Measurements from ENCODE around the gene KCNQ1.
A peak's percentile ranks its signal among the peaks of the same experiment; 100 is the strongest.

KCNQ1 gene

DNA sequence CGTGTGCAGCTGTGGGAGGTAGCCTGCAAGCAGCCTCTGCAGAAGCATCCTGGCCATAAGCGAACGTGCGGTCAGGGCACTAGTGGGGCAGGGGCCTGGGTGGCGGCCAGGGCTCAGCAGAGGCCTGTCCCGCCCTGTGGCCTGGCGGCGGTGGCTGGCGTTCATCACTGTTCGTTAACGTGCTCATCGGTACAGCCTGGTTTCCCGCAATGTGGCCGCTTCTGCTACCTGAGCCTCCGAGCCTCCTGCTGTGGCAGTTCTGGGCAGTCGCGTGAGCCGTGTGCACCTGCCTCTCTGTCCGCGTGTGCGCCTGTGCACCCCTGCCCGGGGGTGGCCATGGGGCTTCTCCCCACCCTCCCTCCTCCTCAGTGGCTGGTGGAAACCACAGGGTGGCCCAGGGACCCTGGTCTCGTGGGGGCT is 137.1 kb downstream of the KCNQ1 start:
- peak; percentile 12 for DNase-seq

- no peak for DNase-seq
Measured at GRCh38 chr11:2582351-2582945, 137.6 kb downstream of the KCNQ1 start.

- peak; percentile 29 for DNase-seq
Measured at GRCh38 chr11:2582946-2583604, 138.3 kb downstream of the KCNQ1 start.

- DNase-seq = no peak
Measured at GRCh38 chr11:2583605-2583958, 138.8 kb downstream of the KCNQ1 start.

DNA sequence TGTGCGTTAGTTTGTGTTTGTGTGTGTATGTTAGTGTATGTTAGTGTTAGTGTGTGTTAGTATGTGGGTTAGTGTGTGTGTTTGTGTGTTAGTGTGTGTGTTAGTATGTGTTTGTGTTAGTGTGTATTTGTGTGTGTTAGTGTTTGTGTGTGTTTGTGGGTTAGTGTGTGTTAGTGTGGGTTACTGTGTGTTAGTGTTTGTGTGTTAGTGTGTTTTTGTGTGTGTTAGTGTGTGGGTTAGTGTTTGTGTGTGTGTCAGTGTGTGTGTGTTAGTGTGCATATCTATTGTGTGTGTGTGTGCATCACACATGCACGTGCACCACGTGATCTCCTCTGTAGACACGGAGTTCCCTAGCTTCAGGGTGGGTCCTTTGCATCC is 139.6 kb downstream of the KCNQ1 start:
- no peak for DNase-seq

GRCh38 chr11:2584812-2585565 is 140.2 kb downstream of the KCNQ1 start:
- peak; percentile 12 for DNase-seq

GRCh38 chr11:2585566-2586086 is 140.8 kb downstream of the KCNQ1 start:
- peak; percentile 14 for DNase-seq

DNA sequence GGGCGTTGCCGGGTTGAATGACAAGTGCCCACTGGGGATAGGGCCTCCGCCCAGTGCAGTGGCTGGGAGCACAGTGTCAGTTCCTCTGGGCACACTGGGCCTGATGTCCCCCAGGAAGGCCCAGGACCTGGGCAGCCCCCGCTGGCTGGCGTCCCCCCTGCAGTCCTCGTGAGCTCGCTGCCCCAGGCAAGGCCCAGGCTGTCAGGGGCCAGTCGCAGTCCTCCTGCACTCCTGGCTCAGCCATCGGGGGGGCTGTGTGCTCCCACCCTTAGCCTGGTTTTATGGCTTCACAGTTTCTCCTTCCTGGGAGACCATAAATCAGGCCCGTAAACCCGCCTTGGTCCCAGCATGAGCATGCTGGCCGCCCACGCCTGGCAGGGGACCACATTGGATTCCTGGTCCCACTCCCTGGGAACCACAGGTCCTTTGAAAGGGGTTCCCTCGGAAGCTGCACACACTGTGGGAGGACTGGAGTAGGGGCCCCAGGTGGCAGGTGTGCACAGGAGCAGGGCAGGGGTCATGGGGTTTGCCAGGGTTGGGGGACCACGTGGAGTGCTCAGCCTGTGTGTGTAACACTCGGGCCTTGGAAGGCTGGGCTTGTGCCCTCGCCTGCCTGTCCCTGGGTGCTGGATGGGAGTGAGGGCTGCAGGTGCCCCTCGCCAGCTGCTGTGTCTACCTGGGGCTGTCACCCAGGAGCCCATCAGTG is 141.4 kb downstream of the KCNQ1 start:
- peak; percentile 9 for DNase-seq

DNA sequence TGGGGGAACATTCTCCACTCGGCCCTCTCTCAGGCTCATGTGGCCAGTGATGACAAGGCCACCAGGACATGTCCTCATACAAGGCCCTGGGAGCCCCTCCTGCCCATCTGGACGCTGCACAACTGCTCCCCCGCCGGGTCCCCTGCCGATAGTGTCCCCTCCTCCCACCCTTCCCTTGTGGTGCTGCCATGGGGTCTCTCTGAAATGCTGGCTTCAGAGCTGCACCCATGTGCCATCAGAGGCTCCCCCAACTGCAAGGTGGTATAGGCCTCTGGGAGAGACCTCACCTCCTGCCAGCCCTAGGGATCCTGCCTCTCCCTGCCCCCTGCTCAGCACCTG is 142.0 kb downstream of the KCNQ1 start:
- peak; percentile 12 for DNase-seq

- DNase-seq = peak; percentile 17
Measured at GRCh38 chr11:2587132-2587930, 142.5 kb downstream of the KCNQ1 start.

DNA sequence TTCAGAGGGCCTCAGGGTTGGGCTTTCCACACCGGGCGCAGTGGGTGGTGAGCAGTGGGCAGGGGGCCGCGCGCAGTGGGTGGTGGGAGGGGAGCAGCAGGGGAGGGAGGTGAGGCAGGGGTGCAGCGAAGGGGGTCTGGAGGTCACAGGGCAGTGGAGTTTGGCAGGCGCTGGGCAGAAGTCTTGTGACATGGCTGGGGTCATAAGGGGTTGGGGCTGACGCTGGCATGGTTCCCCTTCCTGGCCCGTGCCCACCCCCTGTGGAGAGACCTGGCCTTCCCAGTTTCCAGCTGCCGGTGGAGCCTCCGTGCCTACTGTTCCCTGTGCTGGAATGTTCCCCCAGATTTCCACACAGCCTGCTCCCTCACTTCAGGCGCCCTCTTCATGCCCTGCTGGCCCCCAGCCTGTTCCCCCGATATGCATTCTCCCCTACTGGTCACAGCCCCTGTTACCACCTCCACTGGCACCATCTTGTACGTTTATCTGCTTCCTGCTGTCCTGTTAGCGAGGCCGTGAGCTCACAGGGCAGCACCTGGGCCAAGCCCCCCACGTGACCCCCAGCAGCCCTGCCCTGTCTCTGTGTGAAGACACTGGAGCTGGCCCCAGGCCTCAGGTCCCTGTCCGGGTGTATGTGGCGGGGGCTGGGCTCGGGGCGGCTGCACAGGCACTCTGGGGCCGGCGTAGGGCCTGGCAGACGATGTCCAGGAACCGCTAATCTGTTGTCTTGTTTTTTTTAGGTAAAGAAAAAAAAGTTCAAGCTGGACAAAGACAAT is 143.4 kb downstream of the KCNQ1 start:
- DNase-seq = peak; percentile 14

DNA sequence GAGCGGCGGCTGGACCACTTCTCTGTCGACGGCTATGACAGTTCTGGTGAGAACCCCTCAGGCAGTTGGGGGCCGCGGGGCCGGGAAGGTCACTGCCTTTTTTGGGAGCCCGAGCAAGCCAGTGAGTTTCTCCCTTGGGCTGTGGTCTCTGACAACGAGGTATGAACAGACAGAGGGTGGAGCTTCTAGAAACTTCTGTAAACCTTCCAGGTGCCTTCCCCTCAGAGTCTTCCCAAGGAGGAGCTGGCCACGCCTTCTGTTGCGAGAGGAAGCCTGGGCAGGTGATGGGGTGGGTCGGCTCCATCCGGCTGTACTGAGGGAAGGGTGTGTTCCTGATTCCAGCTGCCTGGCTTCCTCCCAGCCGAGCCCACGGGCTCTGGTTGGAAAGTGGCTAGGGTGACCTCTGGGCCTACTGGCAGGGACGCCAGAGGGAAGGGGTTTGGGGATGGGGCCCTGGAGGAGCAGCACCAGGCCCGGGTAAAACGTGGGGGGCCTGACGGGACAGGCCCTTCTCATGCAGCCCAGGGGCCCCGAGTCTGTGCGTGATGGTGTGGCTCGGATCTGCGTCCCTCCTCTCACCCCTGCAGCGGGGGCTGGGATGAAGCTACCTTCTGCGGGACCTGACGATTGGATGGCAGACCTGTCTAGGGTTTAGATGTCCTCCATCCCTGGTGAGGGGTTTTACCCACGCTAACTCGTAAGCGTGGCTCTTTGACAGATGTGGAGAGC is 144.2 kb downstream of the KCNQ1 start:
- DNase-seq = peak; percentile 19

DNA sequence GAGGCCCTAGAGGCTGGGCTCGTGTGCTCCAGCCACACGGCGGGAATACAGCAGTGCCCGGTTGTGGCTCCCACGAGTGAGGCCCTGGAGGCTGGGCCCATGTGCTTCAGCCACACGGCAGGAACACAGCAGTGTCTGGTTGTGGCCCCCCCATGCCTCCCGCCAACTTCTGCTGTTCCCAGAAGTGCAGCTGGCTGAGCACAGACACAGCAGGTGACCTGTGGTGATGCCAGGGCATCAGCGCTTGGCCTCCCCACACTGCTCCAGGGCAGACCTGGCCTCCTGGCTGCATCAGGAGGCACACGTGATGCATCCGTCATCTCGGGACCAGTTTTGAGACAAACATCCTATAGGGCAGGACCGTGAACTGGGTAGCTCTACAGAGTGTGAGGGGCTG is 144.7 kb downstream of the KCNQ1 start:
- DNase-seq = peak; percentile 27

- peak; percentile 18 for DNase-seq
Measured at GRCh38 chr11:2590131-2590964, 145.5 kb downstream of the KCNQ1 start.

DNA sequence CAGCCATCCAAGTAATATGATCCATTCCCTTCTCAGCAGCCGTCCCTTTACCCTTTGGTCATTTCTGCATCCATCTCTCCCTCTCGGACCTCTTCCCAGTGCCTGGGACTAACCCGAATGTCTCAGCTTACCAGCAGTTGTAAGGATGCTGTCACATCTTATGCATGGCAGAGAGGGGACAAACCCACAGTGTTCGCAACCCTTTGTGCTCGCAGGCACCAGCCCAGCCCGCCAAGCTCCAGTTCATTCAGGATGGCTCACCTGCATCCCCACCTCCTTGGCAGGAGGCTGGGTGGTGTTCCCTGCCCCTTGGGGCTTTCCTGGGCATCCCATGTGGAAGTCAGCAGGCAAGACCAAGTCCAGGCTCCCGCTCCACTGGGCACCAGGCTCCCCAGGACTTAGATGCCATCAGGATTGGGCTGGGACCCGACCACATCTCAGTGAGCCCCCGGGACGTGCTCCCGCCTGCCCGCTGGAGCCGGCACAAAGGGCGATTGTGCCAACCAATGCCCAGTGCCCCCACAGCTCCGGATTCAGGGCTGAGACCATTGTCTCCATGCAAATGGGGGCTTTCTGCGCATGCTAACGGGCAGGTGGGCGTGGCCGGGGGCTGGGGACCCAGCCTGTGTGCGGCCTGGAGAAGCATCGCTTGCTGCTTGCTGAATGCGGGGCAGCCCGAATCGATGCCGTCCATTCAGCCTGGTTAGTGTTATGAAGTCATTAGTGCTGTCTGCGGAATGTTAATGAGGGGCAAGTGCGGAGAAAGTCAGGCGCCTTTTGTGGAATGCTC is 146.4 kb downstream of the KCNQ1 start:
- peak; percentile 13 for DNase-seq

- no peak for DNase-seq
Measured at GRCh38 chr11:2591805-2592204, 147.0 kb downstream of the KCNQ1 start.

DNA sequence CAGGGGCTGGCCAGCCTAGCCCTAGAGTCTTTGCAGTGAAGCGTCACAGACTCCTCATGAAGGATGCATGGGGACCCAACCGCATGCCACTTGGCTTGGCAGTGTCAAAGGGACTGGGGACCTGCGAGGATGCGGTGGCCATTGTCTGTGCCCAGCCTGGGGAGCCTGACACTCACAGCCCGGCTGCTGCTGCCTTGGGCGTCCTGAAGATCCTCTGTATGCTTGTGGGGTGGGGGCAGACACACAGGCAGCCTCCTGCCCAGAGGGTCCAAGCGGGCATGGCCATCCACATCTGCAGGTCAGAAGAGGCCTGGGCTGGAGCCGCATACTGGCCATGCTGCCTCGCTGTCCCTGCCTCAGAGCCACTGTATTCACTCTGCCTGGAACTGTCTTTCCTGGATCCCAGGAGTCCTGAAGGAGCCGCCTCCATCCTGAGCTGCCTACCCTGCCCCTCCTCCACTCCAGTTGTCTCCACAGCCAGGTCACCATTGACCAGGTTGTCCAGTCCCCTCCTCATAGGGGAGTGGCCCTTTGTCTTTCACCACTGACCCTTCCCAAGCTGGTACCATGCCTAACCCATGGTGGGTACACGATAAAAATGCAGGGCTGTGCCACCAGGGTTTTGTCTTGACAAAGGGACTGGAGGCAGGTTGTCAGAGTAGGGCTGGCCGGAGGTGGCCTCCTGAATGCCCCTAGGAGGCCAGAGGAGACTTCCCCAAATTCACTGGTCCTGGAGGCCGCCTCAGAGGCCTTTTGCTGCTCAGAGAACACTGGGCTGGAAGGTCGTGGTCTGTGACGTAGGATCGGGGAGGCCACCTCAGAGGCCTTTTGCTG is 148.0 kb downstream of the KCNQ1 start:
- peak; percentile 15 for DNase-seq

GRCh38 chr11:2593393-2593950 is 148.7 kb downstream of the KCNQ1 start:
- DNase-seq = no peak

Measured in right hindlimb (tissue), 1 donor.